Measurements from ENCODE around the gene GPC1.

Gene GPC1

DNA sequence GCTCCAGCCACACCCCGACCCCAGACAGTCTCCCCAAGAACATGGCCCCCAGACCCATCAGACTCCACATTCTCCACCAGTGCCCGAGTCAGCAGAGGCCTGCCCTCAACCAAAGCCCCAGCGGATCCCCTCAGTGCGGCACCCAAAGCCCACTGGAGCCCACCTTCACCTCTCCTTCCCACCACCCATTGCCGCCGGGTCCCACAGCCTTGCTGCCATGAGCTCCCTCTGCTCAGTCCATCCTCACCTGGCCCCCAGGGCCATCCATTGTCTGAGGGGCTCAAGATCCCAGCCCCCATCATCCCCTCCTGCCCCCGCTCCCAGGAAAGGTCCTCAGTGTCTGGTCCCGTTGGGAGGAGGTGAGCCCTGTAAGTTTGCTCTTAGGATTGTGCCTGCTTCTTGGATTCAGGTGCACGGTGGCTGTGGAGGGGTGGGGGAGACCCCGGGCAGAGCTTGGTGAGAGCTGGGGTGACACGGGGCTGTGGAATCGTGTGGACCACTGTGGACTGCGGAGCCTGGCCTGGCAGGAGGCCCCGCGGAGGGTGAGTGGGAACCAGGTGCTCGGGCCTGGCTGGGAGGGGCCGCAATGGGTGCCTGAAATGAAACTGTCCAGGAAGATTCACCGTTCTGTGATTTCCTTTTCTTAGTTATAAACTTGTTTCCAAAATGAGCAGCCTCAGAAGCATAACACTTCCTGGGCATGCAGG, 32.7 kb upstream of the GPC1 start:
- TF ChIP-seq, protein P1, sequence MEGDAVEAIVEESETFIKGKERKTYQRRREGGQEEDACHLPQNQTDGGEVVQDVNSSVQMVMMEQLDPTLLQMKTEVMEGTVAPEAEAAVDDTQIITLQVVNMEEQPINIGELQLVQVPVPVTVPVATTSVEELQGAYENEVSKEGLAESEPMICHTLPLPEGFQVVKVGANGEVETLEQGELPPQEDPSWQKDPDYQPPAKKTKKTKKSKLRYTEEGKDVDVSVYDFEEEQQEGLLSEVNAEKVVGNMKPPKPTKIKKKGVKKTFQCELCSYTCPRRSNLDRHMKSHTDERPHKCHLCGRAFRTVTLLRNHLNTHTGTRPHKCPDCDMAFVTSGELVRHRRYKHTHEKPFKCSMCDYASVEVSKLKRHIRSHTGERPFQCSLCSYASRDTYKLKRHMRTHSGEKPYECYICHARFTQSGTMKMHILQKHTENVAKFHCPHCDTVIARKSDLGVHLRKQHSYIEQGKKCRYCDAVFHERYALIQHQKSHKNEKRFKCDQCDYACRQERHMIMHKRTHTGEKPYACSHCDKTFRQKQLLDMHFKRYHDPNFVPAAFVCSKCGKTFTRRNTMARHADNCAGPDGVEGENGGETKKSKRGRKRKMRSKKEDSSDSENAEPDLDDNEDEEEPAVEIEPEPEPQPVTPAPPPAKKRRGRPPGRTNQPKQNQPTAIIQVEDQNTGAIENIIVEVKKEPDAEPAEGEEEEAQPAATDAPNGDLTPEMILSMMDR (IDR thresholded peaks at IDR 0.05) = no peak
- no peak overlapping the region for H3K4me3 ChIP-seq
- DNase-seq (ENCODE audit: low spot score) = peak; percentile 61
- H3K27ac ChIP-seq = no peak overlapping the region

DNA sequence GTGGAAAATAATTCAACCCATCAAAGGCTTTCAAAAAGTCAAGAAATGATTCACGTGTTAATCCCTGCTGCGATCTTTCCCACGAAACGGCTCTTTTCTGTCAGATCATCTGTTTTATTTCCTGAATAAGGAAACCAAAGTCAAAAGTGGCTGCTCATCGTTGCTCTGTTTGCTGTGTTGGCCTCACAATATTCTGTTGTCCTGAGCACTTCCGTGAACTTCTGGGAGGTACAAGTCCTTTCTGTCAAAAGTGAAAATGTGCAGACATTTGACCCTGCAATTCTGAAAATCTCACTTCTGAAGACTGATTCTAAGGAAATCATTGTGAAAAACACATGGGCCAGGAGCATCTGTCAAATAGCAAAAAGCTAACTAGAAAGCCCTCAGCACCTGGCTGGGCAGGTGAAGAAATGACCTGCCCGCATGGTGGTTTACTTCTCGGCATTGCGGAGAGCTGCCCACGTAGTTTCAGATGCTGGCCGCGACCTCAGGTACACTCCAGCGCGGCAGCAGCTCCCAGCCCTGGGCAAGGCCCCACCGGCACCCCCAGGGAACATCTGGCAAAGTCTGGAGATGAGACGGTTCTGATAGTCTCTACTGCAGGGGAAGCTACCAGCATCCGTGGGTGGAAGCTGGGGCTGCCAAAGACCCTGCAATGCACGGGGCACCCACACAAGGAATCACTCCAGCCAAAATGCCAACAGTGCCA, 31.9 kb upstream of the GPC1 start:
- H3K4me3 ChIP-seq = no peak overlapping the region
- no peak overlapping the region for H3K27ac ChIP-seq
- TF ChIP-seq, protein P1 (IDR thresholded peaks at IDR 0.05) = no peak
- DNase-seq (ENCODE audit: low spot score) = no peak

DNA sequence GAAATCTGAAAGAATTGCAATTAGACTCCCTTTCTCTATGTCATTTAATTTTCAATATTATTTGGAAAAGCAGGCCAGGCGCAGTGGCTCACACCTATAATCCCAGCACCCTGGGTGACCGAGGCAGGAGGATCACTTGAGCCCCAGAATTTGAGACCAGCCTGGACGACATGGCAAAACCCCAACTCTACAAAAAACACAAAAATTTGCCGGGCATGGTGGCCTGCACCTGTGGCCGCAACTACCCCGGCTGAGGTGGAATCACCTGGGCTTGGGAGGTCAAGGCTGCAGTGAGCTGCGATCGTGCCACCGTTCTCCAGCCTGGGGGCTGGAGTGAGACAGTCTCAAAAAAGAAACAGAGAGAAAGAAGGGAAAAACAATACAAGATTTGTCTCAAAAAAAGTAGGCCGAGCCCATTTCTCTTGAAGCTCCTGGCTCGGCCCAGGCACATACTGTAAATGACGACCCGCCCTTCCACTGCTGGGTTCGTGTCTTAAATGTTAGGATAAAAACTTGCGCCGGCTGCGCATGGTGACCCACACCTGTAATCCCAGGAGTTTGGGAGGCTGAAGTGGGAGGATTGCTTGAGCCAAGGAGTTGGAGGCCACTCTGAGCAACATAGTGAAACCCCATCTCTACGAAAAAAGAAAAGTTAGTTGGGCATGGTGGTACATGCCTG, 31.1 kb upstream of the GPC1 start:
- TF ChIP-seq, protein P1 (IDR thresholded peaks at IDR 0.05) = no peak
- DNase-seq (ENCODE audit: low spot score) = no peak
- Histone ChIP-seq H3K4me3 (no peak overlapping the region), H3K27ac (no peak overlapping the region)

DNA sequence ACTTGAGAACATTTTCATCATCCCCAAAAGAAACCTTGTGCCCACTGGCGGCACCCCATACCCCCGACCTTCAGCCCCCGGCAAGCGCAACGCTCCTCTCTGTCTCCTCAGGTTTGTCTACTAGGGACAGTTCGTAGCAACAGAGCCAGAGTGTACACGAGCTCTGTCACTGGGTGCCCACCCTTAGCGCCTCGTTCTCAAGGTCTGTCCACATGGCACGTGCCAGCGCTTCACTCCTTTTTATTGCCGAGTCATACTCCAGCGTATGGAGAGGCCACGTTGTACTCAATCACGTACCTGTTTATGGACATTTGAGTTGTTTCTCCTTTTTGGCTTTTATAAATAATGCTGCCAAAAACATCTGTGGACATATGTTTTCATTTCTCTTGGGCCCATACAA, 30.3 kb upstream of the GPC1 start:
- TF ChIP-seq, protein P1 (IDR thresholded peaks at IDR 0.05) = no peak
- DNase-seq (ENCODE audit: low spot score) = peak; percentile 66
- Histone ChIP-seq H3K4me3 (no peak overlapping the region), H3K27ac (no peak overlapping the region)

DNA sequence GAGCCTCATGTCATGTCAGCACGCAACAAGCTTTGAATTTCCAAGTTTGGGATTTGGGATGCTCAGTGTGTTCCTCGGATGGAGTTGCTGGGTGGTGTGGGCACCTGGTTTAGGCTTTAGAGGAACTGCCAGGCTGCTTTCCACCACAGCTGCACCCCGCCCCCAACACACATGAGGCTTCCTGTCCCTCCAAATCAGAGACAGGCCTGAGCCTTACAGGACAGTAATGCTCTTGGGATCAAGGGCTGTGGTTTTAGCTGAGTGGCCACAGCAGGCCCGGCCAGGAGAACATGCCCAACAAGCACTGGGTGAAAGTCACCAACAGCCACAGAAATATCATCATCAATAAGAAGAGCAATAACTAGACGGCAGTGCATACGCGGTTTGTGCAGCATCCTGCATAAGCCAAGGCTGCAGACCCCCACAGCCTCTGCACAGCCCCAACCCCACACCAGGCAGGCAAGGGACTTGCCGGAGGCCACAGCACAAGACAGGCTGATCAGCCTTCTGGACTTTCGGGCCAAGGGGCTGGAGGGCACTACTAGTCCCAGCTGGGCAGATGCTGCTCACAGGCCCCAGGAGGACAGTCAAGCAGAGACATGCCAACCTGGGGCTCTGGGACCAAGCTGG, 29.7 kb upstream of the GPC1 start:
- DNase-seq (ENCODE audit: low spot score) = no peak
- no peak overlapping the region for H3K27ac ChIP-seq
- H3K4me3 ChIP-seq = no peak overlapping the region
- TF ChIP-seq, protein P1 (IDR thresholded peaks at IDR 0.05) = no peak

DNA sequence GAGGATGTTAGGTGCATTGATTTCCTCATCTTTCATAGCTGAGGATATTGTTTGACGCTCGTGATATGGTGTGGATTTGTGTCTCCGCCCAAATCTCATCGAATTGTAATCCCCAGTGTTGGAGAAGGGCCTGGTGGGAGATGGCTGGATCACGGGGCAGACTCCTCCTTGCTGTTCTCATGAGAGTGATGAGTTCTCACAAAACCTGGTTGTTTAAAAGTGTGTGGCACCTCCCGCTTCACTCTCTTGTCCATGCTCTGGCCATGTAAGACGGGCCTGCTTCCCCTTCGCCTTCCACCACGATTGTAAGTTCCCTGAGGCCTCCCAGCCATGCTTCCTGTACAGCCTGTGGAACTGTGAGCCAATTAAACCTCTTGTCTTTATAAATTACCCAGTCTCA, 28.4 kb upstream of the GPC1 start:
- H3K4me3 ChIP-seq = no peak overlapping the region
- no peak overlapping the region for H3K27ac ChIP-seq
- DNase-seq (ENCODE audit: low spot score) = peak; percentile 19
- TF ChIP-seq, protein P1 (IDR thresholded peaks at IDR 0.05) = no peak

Measured in coronary artery (tissue), 2 donors.